ENCODE data around the gene FYB2. TPM values are rescaled to one million over a fixed set of nuclear protein-coding genes. Genes with fewer than 3 reads are reported as not detected.
A peak's percentile ranks its signal among the peaks of the same experiment; 100 is the strongest.

Gene FYB2
- total and polyA plus RNA-seq, 10 of the 15 experiments (the other 5 are each of a cell fraction or from before 2014, with no cell fraction given): 0.04 to 0.16 (median 0.05) TPM; not detected in 4

- Histone ChIP-seq H3K4me3 (no peak overlapping the region), H3K4me1 (ENCODE audit: control insufficient read depth, insufficient read depth, low read length) (no peaks in the 10 kb centered on the region), H3K79me2 (ENCODE audit: control insufficient read depth, insufficient read depth, low read length) (no peaks in the 10 kb centered on the region), H3K27ac (ENCODE audit: control insufficient read depth, insufficient read depth) (no peak overlapping the region), H3K27me3 (replicated peaks in 1 of 2; ENCODE audit: control insufficient read depth in 2 of 2, insufficient read depth in 2 of 2, low read length in 1 of 2) (no peaks in the 10 kb centered on the region), H3K36me3 (ENCODE audit: control insufficient read depth in 2 of 2, insufficient read depth in 2 of 2, low read length in 1 of 2) (no peaks in the 10 kb centered on the region), H3K9ac (ENCODE audit: control insufficient read depth, insufficient read depth, low read length) (no peak overlapping the region), H4K20me1 (ENCODE audit: control insufficient read depth, insufficient read depth) (no peaks in the 10 kb centered on the region), H2AFZ (ENCODE audit: control insufficient read depth, low read depth, low read length) (no peak overlapping the region), H3K9me3 (replicated peaks; ENCODE audit: control insufficient read depth, insufficient read depth, low read length) (no peaks in the 10 kb centered on the region), H3K4me2 (ENCODE audit: control insufficient read depth, insufficient read depth) (no peak overlapping the region)
- no peak for DNase-seq (ENCODE audit: low read depth, low spot score)
- ChIA-PET RAD21 (ENCODE audit: unreplicated experiment) (interaction anchor here (1.3 kb wide), 1 partner anchor 58 kb away, joined by 3 read pairs; no protein-coding TSS in a partner anchor), CTCF (interaction anchor here (0.8 to 1.6 kb wide), 2 partner anchors 9 to 31 kb away, joined by 3 read pairs; no protein-coding TSS in a partner anchor), POLR2A (no interaction called here), SMC1A (ENCODE audit: uncharacterized antibody, unreplicated experiment) (interaction anchor here (1.0 to 1.6 kb wide), 3 partner anchors 13 to 30 kb away, joined by 3 to 9 read pairs (median 3); no protein-coding TSS in a partner anchor)
- BruUV-seq (replicated peaks): no TSS peak
- intact Hi-C loops (cut with micrococcal nuclease; ENCODE audit: unreplicated experiment) (no loop called here), in situ Hi-C loops (cut with MboI) (no loop called here)
- TF ChIP-seq DPF2 (IDR thresholded peaks at IDR 0.05) (no peak), IRF4 (IDR thresholded peaks at IDR 0.05; ENCODE audit: low read depth, low read length) (no peak), SIN3A (IDR thresholded peaks at IDR 0.05; ENCODE audit: low read depth, low read length) (no peak), PKNOX1 (IDR thresholded peaks at IDR 0.05) (no peak), NRF1 (conservative IDR thresholded peaks at IDR 0.05; ENCODE audit: low read depth, low read length) (no peak), SMAD1 (IDR thresholded peaks at IDR 0.05; ENCODE audit: low read depth, partially characterized antibody) (no peak)
- no peak for FAIRE-seq
- peak; percentile 23; the same call in 1 of the 3 replicates for ATAC-seq
- WGBS (ENCODE audit: insufficient coverage, insufficient replicate concordance, low lambda C conversion rate, missing lambda C conversion rate): 0% methylated on average over 2 of the region's 2 CpGs
Observed at GRCh38 chr1:56773341-56774066, 45.7 kb downstream of the FYB2 start.

Measured in GM12878 (cell line).